Urinary bladder (tissue), 4 donors: ENCODE data around the gene KDM3A. TPM values are rescaled to one million over a fixed set of nuclear protein-coding genes. Genes with fewer than 3 reads are reported as not detected.

Experiments
- DNase-seq: peaks from one replicate; pipeline ENCODE4 v3.0.0-alpha.2; 2015; ENCODE audit errors: extremely low spot score
- H3K27ac ChIP-seq: one replicate; pipeline ENCODE4 v1.5.1; 2013; ENCODE audit warnings: low read depth, mild to moderate bottlenecking, moderate library complexity
- H3K36me3 ChIP-seq: one replicate; pipeline ENCODE4 v1.6.1; 2013; ENCODE audit warnings: mild to moderate bottlenecking, moderate library complexity; ENCODE audit not compliant: insufficient read depth
- H3K4me1 ChIP-seq: one replicate; pipeline ENCODE4 v1.6.1; 2013; ENCODE audit warnings: mild to moderate bottlenecking, moderate library complexity; ENCODE audit not compliant: insufficient read depth
- H3K4me3 ChIP-seq: one replicate; pipeline ENCODE4 v1.5.1; 2013; ENCODE audit warnings: low read depth, low read length
- WGBS: extraction: QIAGEN DNeasy Blood & Tissue Kit; methylation state at CpG from one replicate; pipeline ENCODE4 v1.1.7; 2013; 5-methylcytosine and 5-hydroxymethylcytosine counted together
- polyA plus RNA-seq: library from polyadenylated mRNA; stranded (reverse); fragments of 200-250 nt; gene quantifications from one replicate; pipeline ENCODE4 v1.2.3, GENCODE V29; 2013
- total RNA-seq: library from RNA; depleted of rRNA; stranded (reverse); fragments of >200 nt; gene quantifications from one replicate; pipeline ENCODE4 v1.2.3, GENCODE V29; 2014
- donor health status: healthy with polysubstance abuse.
- donor health status: healthy.

The KDM3A gene
- total and polyA plus RNA-seq, 2 donors, result 30.2 to 72.6 TPM

- Histone ChIP-seq H3K4me3 (no peak overlapping the region), H3K27ac (no peak overlapping the region), H3K36me3 (peaks cover 7% of the 10 kb centered on the region), H3K4me1 (no peaks in the 10 kb centered on the region)
- WGBS, result 94% methylated on average over 6 of the region's 6 CpGs
- no peak for DNase-seq
Measured at GRCh38 chr2:86471637-86472036, 30.5 kb downstream of the KDM3A start.

GRCh38 chr2:86476092-86476491 lies 34.9 kb downstream of the KDM3A start:
- Histone ChIP-seq H3K36me3 (peaks cover 12% of the 10 kb centered on the region), H3K4me1 (no peaks in the 10 kb centered on the region), H3K27ac (no peak overlapping the region), H3K4me3 (no peak overlapping the region)
- DNase-seq, result no peak

- Histone ChIP-seq H3K36me3 (peaks cover 12% of the 10 kb centered on the region), H3K4me1 (no peaks in the 10 kb centered on the region), H3K4me3 (no peak overlapping the region), H3K27ac (no peak overlapping the region)
- WGBS, result 83% methylated on average over 3 of the region's 3 CpGs
- no peak for DNase-seq
Measured at GRCh38 chr2:86476918-86477317, 35.7 kb downstream of the KDM3A start.

- no peak for DNase-seq
- H3K4me1 ChIP-seq, result no peaks in the 10 kb centered on the region
- H3K4me3 ChIP-seq, result no peak overlapping the region
- H3K36me3 ChIP-seq, result peaks cover 11% of the 10 kb centered on the region
- no peak overlapping the region for H3K27ac ChIP-seq
Measured at GRCh38 chr2:86477349-86477748, 36.2 kb downstream of the KDM3A start.

- H3K4me1 ChIP-seq, result no peaks in the 10 kb centered on the region
- no peak for DNase-seq
- no peak overlapping the region for H3K4me3 ChIP-seq
- no peak overlapping the region for H3K27ac ChIP-seq
- H3K36me3 ChIP-seq, result peaks cover 9% of the 10 kb centered on the region
- WGBS, result 51% methylated on average over 7 of the region's 7 CpGs
Measured at GRCh38 chr2:86480105-86480504, 38.9 kb downstream of the KDM3A start.

GRCh38 chr2:86482034-86482433 lies 40.9 kb downstream of the KDM3A start:
- H3K4me1 ChIP-seq, result no peaks in the 10 kb centered on the region
- H3K4me3 ChIP-seq, result no peak overlapping the region
- no peak for DNase-seq
- 92% methylated on average over 3 of the region's 3 CpGs for WGBS
- H3K36me3 ChIP-seq, result peaks cover 11% of the 10 kb centered on the region
- H3K27ac ChIP-seq, result no peak overlapping the region

GRCh38 chr2:86484385-86484784 lies 43.2 kb downstream of the KDM3A start:
- H3K4me3 ChIP-seq, result no peak overlapping the region
- H3K4me1 ChIP-seq, result no peaks in the 10 kb centered on the region
- H3K27ac ChIP-seq, result no peak overlapping the region
- 90% methylated on average over 3 of the region's 3 CpGs for WGBS
- DNase-seq, result no peak
- H3K36me3 ChIP-seq, result peaks cover 5% of the 10 kb centered on the region

- DNase-seq, result no peak
- no peaks in the 10 kb centered on the region for H3K4me1 ChIP-seq
- H3K27ac ChIP-seq, result no peak overlapping the region
- H3K36me3 ChIP-seq, result peaks cover 7% of the 10 kb centered on the region
- H3K4me3 ChIP-seq, result no peak overlapping the region
Measured at GRCh38 chr2:86485103-86485502, 43.9 kb downstream of the KDM3A start.

GRCh38 chr2:86485802-86486201 lies 44.6 kb downstream of the KDM3A start:
- no peak overlapping the region for H3K27ac ChIP-seq
- H3K4me1 ChIP-seq, result no peaks in the 10 kb centered on the region
- H3K4me3 ChIP-seq, result no peak overlapping the region
- DNase-seq, result no peak
- WGBS, result 92% methylated on average over 3 of the region's 3 CpGs
- H3K36me3 ChIP-seq, result peaks cover 7% of the 10 kb centered on the region

- 96% methylated on average over 2 of the region's 2 CpGs for WGBS
- Histone ChIP-seq H3K36me3 (peaks cover 8% of the 10 kb centered on the region), H3K4me1 (no peaks in the 10 kb centered on the region), H3K27ac (no peak overlapping the region), H3K4me3 (no peak overlapping the region)
- no peak for DNase-seq
Measured at GRCh38 chr2:86487062-86487461, 45.9 kb downstream of the KDM3A start.

- no peaks in the 10 kb centered on the region for H3K4me1 ChIP-seq
- H3K36me3 ChIP-seq, result peaks cover 5% of the 10 kb centered on the region
- H3K27ac ChIP-seq, result no peak overlapping the region
- WGBS, result 91% methylated on average over 7 of the region's 7 CpGs
- H3K4me3 ChIP-seq, result no peak overlapping the region
- no peak for DNase-seq
Measured at GRCh38 chr2:86488561-86489250, 47.5 kb downstream of the KDM3A start.

GRCh38 chr2:86489542-86489941 lies 48.4 kb downstream of the KDM3A start:
- peaks cover 5% of the 10 kb centered on the region for H3K36me3 ChIP-seq
- DNase-seq, result no peak
- WGBS, result 95% methylated on average over 3 of the region's 3 CpGs
- H3K4me3 ChIP-seq, result no peak overlapping the region
- H3K4me1 ChIP-seq, result no peaks in the 10 kb centered on the region
- no peak overlapping the region for H3K27ac ChIP-seq

GRCh38 chr2:86490245-86490644 lies 49.1 kb downstream of the KDM3A start:
- WGBS, result 91% methylated on average over 4 of the region's 4 CpGs
- no peak overlapping the region for H3K27ac ChIP-seq
- H3K4me1 ChIP-seq, result no peaks in the 10 kb centered on the region
- DNase-seq, result no peak
- no peak overlapping the region for H3K4me3 ChIP-seq
- H3K36me3 ChIP-seq, result peaks cover 5% of the 10 kb centered on the region

- H3K4me1 ChIP-seq, result no peaks in the 10 kb centered on the region
- no peak for DNase-seq
- peaks cover 3% of the 10 kb centered on the region for H3K36me3 ChIP-seq
- H3K27ac ChIP-seq, result no peak overlapping the region
- H3K4me3 ChIP-seq, result no peak overlapping the region
- 61% methylated on average over 4 of the region's 4 CpGs for WGBS
Measured at GRCh38 chr2:86491088-86491487, 49.9 kb downstream of the KDM3A start.

GRCh38 chr2:86492048-86492453 lies 50.9 kb downstream of the KDM3A start:
- Histone ChIP-seq H3K4me1 (no peaks in the 10 kb centered on the region), H3K27ac (no peak overlapping the region), H3K36me3 (peaks cover 3% of the 10 kb centered on the region), H3K4me3 (no peak overlapping the region)
- no peak for DNase-seq
- WGBS, result 59% methylated on average over 1 of the region's 1 CpG
